GM21825 (cell line): ENCODE measurements around the gene GRK3.
"Not testable (repeated sequence)": the region's sequence is repeated elsewhere in the genome, so short reads cannot be mapped to it uniquely, and the experiment has no call there.

ENCODE experiments used
- ATAC-seq: cut with Tn5 transposase; IDR thresholded peaks from one replicate; pipeline ENCODE4 v1.9.1; 2021; ENCODE audit warnings: mild to moderate bottlenecking, moderate library complexity; ENCODE audit not compliant: unreplicated experiment

Gene GRK3

DNA sequence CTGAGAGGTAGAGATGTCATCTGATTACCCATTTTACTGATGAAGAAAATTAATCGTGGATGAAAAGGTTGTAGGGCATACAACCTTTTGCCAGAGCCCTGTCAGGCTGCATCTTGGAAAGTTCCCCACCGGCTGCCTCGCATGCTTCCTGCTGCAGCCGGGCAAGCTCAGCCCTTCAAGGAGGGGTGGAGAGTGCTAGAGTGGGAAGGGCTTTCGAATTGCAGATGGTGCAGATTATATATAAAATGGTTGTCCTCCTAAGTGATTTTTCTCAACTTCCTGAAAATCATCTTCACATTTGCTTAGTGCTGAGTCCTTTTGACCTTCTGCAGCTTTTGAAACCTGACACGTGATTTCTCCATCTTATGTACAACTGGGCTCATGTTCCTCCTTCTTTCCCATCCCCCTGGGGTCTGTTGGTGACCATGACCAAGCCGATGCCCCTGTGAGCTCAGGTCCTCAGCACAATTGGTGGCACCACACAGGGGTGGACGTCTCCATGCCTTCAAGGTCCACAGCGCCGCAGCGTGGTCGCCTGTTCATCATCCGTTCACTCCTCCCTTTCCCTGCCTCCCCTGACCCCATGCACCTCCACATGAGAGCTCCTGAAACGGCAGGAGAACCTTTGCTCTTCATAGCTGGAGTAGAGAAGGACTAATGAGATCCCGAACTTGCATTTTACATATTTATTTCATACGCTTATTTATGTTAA, 129.9 kb downstream of the GRK3 start:
- ATAC-seq = no peak

DNA sequence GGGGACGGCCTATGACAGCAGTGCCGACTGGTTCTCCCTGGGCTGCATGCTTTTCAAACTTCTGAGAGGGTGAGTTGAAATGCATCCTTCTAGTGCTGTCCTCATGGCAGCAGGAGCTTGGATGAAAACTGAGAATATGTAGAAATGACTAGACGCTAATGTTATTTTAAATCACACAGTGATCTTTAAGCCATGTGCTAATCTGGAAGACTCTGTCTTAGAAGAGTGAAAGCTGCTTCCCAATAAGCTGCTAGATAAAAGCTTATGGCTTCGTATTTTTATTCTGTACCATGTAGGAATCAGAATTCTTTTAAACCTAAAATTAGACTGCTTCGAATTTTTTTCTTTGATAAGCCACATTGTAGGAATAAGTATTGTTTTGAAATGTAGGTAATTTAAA, 130.7 kb downstream of the GRK3 start:
- ATAC-seq = no peak

DNA sequence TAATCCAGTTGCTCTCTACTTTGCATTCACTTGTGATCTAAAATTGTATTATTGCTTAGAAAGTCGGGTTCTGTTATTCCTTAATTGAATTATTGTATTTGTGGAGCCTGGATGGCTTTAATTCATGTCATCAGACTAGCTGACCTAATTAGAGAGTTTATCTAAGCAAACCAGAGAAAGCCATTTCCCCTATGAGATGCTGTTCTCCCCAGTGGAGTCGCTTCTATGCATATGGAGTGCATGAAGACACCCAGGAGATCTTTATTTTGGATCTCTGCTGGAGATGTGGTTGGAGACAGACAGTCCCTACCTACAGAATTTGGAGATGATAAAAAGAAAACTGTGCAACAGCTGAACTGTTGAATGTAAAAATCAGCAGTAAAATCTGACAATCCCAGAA, 132.3 kb downstream of the GRK3 start:
- no peak for ATAC-seq

DNA sequence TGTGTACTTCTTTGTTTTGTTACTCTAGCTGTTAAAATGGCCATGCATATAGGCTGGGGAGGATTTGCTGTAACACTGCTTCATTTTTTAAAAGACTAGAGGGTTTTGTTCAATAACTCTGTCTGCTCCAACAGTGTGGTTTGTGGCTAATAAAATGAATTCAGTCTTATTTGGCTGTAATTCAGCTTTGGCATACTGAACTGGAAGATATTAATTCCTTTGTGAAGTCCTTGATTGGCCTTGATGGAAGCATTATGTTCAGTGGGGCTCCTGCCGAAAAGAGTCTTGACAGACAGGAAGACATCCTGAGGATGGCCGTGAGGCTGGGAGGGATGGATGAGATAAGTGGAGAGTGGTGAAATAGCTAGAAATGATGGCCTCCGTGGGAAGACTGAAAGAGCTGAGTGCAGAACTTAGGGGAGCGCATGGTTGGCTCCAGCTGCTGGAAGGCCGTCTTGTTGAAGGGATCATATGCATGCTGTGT, 132.7 kb downstream of the GRK3 start:
- ATAC-seq = no peak

DNA sequence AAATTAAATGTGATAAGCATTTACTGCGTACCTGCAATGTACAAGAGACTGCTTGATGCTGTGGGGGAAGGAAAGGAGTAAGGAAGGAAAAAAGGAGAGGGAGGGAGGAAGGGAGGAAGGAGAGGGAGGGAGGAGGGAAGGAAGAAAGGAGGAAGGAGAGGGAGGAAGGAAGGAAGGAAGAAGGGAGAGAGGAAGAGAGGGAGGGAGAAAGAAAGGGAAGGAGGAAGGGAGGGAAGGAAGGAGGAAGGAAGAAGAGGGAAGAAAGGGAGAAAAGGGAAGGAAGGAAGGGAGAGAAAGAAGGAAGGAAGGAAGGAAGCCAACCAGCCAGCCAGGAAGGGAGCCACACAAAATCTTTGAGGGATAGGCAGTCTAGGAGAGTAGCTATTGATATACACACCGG, 133.5 kb downstream of the GRK3 start:
- ATAC-seq = no peak

GRCh38 chr22:25698461-25698860, 134.0 kb downstream of the GRK3 start:
- no peak for ATAC-seq

DNA sequence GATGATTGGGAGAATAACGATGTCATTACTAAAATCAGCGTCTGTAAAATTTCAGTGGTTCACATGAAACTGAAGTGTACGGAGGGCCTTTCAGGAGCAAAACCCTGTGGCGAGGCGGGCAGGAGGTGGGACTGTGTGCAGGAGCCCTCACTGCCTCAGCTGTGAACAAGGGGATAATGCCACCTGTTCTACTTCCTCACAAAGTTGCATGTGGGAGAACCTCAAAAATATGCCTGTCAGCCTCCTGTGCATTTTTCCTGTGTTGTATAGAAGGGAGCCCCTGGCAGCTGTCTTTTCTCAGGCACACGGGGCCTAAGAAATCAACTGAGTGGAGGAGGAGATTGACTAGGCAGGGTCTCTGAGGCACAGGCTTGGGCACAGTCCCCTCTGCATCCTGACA, 134.5 kb downstream of the GRK3 start:
- no peak for ATAC-seq

DNA sequence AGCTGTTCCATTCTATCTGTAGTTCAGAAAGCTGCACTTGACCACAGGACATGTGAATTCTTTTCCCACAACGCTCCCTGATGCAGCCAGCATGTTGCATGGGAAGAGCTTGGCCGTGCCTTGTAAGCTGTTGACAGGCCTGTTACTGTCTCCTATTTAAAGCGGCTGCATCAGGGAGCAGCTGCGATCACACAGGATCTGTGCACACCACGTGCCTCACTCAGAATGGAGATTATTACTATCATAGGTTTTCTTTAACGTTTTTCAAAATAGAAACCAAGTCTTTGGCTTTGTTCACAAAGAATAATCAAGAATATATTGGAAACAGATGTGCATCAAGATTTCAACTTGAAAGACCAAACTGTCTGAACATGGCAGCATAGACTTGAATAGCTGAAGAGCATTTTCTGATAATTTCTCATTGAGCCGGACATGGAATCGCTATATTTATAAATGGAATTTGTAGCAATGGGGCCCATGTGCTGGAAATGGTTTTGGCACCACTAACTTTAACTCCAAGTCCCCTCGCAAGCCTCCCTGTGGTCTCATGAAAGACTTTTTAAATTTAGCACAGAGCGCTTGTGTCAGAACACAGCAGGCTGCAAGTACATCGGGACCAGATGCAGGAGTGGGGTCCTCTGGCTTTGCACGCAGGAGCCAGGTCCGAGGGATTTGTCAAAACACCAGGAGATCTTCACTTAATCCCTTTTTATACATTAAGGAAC, 136.7 kb downstream of the GRK3 start:
- ATAC-seq = no peak

DNA sequence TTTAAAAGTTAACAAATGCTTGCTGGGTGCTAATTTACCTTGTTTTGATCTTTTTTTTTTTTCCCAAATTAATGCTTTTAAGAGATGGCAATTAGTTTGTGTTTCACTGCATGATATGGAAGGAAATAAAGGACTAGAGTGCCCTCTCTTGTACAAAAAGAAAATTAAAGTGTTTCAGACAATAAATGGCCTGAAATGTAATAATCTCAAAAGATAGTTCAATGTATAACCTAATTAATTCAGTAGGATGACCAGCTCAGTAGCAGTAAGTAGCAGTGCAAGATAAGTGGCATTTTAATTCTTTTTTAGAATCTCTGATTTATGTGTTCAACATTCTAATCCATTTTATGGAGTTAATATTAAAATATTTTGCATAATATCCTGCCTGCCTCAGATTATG, 137.6 kb downstream of the GRK3 start:
- no peak for ATAC-seq

DNA sequence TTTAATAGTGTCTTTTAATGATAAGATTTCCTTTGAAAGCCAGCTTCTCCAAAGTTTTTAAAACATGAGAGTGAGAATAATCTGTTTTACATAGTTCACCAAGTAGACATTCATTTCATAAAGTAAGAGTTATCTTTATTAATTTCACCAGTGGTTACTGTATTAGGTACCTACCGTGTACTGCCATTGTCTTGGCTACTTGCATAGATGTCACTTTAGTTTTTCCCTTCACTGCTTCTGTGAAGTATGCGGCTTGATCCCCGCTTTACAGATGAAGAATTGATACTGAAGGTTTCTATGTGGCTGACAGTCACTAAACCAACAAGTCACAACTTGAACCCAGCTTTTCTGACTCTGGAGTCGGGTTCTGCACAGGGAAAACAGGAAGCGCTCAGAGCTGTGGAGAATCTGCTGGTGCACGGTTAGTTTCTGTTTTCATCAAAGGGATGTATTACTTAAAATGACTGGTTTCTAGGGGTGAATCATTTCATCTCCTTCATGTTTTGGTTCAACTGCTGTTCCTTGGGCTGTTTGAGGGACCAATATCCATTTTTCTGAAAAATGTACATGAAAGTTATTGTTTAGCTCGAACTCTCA, 138.2 kb downstream of the GRK3 start:
- no peak for ATAC-seq

DNA sequence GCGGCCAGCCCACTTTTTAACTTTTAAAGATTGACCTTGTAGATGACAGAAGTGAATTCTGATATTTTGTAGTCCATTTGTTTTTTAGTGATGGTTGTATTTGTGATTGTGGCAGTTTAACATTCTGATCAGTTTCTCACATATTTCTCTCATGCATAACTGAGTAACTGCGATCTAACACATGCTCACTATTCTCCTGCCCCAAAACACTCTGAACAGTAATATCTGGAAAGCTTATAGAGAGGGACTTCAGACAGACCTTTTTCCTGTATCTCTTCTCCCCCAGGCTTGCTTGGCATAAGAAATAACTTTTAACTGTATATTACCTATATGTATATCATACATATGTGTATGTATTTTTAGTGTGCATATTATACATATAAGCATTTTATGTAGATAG, 140.2 kb downstream of the GRK3 start:
- ATAC-seq = no peak

DNA sequence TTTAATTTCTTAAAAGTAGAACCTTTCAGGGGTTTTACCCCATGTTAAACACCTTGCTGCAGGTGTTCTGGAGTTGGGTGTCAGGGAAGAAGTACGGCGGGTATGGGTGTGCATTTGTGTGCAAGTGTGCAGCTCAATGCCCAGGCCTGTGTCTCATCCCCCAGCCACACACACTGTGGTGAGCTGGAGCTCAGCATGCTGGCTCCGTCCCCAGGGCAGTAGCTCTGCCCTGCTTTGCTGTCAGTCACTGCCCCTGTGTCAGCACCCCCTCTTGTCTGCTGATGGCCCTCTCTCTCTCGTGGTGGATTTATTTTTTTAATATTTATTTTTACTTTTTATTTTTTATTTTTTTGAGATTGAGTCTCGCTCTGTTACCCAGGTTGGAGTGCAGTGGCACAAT, 141.7 kb downstream of the GRK3 start:
- no peak for ATAC-seq

- not testable (repeated sequence) for ATAC-seq
These were observed 144.0 kb downstream of the GRK3 start for GRCh38 chr22:25708430-25708829.

GRCh38 chr22:25709758-25710157, 145.3 kb downstream of the GRK3 start:
- ATAC-seq = no peak

DNA sequence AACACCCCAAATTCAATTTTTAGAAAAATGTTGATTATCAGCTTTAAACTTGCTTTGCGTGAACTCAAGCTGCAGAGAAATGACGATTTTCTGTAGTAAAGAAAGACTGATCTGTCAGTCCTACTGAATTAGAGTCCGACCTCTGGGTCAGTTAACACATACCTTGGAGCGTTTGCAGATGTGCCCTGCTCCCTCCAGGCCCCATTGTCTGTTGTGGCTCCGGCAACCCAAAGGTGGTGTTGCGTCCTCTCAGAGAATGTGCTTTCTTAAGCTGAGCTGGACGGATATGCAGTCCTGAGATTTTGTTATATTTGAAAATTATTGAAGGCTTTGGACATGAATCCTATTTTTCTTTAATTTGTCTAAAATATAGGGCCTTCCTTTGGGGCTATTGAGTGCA, 146.0 kb downstream of the GRK3 start:
- no peak for ATAC-seq

DNA sequence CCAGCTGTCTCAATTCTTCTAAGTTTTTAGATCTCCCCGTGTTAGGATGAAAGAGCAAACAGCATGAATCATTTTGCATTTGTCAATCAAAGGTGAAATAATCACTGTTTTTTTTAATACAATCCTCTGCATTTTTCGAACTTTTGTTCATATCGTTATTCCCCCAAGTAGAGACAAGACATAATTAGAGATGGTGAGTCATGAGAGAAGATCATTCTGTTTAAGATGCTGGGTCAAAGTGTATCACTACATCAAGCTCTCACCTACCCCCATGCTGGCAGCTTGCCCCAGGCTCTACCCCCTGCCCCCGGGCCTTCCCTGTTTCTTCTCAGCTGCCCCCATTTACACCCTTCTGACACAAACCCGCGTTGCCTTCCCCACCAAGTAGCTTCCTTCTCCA, 147.0 kb downstream of the GRK3 start:
- ATAC-seq = no peak

DNA sequence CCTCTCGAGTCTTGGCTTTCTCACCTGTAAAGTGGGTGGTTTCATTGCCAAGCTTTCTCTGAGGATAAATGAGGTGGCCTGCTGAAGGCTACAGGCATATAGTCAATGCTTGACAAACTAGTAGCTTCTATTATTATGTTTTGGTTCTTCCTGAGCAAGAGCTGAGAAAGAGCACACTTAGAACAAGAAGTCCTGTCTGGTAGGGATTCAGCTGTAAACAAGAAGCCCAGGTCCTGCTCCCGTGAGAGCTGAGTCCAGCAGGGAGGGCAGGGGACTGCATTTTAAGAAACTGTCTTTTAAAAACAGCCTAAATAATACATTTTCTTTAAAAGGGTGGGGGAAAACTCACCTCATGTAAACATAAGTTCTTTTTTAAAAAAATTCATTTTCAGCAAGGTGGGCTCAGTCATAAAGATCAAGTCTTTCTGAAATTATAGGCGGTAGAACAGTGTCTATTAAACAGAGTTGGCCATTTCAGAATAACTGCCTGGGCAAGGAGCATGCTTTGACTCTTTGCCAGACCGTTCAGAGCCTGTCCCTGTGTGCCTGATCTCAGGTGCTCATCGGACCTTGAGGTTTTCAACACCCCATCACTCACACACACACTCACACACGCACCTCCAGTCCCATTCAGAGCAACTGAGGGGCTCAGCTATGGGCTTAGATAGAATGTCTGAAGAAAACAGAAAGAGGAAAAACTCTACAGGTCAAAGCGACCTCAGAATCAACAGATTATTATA, 148.4 kb downstream of the GRK3 start:
- ATAC-seq = no peak

DNA sequence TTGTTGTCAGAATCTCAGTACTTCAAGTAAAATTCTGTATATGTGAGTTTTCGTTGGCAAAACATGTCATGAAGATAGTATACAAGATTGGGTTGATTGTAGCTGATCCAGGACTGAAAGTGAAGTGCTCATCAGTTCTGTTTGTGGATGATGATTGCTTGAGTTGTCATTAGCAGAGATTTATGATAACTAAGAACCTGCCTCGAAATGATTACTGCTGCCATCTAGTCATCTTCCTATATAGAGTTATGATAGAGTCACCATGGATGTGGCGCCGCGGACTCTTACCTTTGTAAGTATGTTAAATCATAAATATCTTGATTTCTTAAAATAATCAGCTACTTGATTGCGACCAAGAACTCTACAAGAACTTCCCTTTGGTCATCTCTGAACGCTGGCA, 149.6 kb downstream of the GRK3 start:
- ATAC-seq = no peak

DNA sequence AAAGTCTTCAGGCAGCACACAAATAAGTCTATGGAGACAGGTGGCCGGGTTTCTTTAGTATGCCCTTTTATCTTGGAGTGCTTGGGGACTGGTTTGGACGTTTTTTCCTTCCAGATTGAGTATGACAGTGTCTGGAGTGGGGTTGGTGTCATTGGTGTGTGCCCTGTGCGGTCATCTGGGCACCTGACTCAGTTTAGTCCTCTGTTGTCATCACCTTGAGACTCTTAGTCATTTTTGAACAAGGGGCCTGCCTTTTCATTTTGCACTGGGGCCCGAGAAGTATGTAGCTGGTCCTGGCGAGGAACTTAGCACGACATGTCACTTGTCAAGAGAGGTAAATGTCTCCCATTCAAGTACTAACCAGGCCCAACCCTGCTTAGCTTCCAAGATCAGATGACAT, 150.3 kb downstream of the GRK3 start:
- no peak for ATAC-seq

- ATAC-seq = no peak
These were observed 152.2 kb downstream of the GRK3 start for GRCh38 chr22:25716637-25717036.

DNA sequence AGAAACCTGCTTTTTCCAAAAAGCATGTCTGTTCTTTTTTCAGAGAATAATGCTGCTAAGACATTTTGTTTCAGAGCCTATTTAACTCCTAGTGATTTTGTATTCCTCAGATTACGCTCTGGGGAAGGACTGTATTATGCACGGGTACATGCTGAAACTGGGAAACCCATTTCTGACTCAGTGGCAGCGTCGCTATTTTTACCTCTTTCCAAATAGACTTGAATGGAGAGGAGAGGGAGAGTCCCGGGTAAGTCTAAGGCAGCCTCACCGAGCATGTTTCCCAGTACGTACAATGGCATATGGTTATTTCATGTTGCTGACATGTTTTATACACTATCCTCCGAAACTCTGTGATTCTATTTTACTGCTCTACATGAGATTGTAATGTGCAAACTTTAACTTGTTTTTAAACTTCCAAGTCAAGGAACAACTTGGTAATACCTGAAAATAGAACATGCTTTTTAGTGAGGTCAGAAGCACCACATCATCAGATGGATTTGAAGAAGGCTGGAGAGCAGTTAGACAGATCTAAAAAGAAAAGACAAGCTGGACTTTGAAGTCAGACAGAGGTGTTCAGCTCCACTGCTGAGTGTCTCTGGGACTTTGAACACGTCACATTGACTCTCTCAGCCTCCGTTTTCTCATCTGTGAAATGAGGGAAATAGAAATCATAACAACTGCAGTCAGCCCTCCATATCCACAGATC, 153.8 kb downstream of the GRK3 start:
- no peak for ATAC-seq
